Prostate gland (tissue), 2 donors: Measurements from ENCODE around the gene PPP4R1.
A peak's percentile ranks its signal among the peaks of the same experiment; 100 is the strongest.

Experiments used
- CTCF ChIP-seq, 4 experiments: fragments of 200-600 bp in 2 of 4; fragments of 450-650 bp in 2 of 4; sonication (generic) in 2 of 4; IDR thresholded peaks; 1 replicate in 3 of 4; 2 replicates in 1 of 4; pipeline ENCODE4 v1.5.1; 2016 to 2019; ENCODE audit warnings: antibody characterized with exemption in 4 of 4, mild to moderate bottlenecking in 2 of 4, moderate library complexity in 2 of 4
- POLR2A ChIP-seq: fragments of 450-650 bp; IDR thresholded peaks from one replicate; pipeline ENCODE4 v1.6.1; 2016; ENCODE audit warnings: antibody characterized with exemption, mild to moderate bottlenecking
- POLR2AphosphoS5 ChIP-seq: sonication (generic); formaldehyde crosslinking; IDR thresholded peaks from one replicate; pipeline ENCODE4 v1.6.1; 2017; ENCODE audit warnings: antibody characterized with exemption

- TF ChIP-seq CTCF (IDR thresholded peaks at IDR 0.05), result no peak
- no peak for TF ChIP-seq POLR2A
- peak; percentile 28 for TF ChIP-seq POLR2AphosphoS5
Observed at GRCh38 chr18:9506046-9506792, 108.1 kb downstream of the PPP4R1 start.
